Body of pancreas (tissue), 4 donors: Measurements from ENCODE around the gene ACTR1A. TPM values are rescaled to one million over a fixed set of nuclear protein-coding genes. Genes with fewer than 3 reads are reported as not detected.

Source experiments
- ATAC-seq: fragments of 150-250 bp; one replicate; pipeline ENCODE4 v1.9.1; 2016
- DNase-seq, 4 donors: peaks; one replicate each; pipeline ENCODE4 v3.0.0-alpha.2; 2019
- H3K27ac ChIP-seq, 4 donors: fragments of 200-600 bp; sonication (generic); 1 replicate in 3 of 4; 2 replicates in 1 of 4; pipeline versions ENCODE4 v1.5.1 to v1.6.1; 2016 to 2019; ENCODE audit warnings: mild to moderate bottlenecking in 1 of 4, mixed read lengths in 1 of 4, moderate library complexity in 1 of 4
- H3K27me3 ChIP-seq, 2 donors: fragments of 200-600 bp; sonication (generic); one replicate each; pipeline ENCODE4 v1.6.0; 2016; ENCODE audit warnings: mild to moderate bottlenecking in 1 of 2
- H3K36me3 ChIP-seq, 2 donors: fragments of 200-600 bp; sonication (generic); replicated peaks in 1 of 2; 2 replicates each; pipeline ENCODE4 v1.5.1; 2016; ENCODE audit warnings: low read depth in 2 of 2; ENCODE audit not compliant: insufficient read depth in 1 of 2
- H3K4me1 ChIP-seq: fragments of 200-600 bp; sonication (generic); one replicate; pipeline ENCODE4 v1.6.0; 2016
- H3K4me3 ChIP-seq, 2 donors: fragments of 200-600 bp; sonication (generic); 1 replicate in 1 of 2; 2 replicates in 1 of 2; pipeline ENCODE4 v1.5.1; 2016 to 2019
- H3K9me3 ChIP-seq, 3 donors: fragments of 200-600 bp; sonication (generic); 1 replicate in 2 of 3; 2 replicates in 1 of 3; pipeline ENCODE4 v1.5.1; 2016
- POLR2A ChIP-seq, 3 donors: fragments of 450-650 bp; IDR thresholded peaks; one replicate each; pipeline ENCODE4 v1.6.1; 2016; ENCODE audit warnings: antibody characterized with exemption in 3 of 3, mild to moderate bottlenecking in 2 of 3
- WGBS, 2 donors: methylation state at CpG; one replicate each; pipeline ENCODE4 v1.1.5; 2017; 5-methylcytosine and 5-hydroxymethylcytosine counted together
- intact Hi-C: fragments of 100-400 bp; cut with DNase I; formaldehyde crosslinking; loops from one replicate; pipeline ENCODE4 v1.15.1; 2023
- total RNA-seq, 2 donors: library from RNA; depleted of rRNA; stranded (reverse); fragments of >200 nt; gene quantifications; one replicate each; pipeline ENCODE4 v1.1.0, GENCODE V29; 2016
- TF ChIP-seq, protein P1 (sequence below), 7 experiments: fragments of 450-650 bp in 4 of 7; fragments of 200-600 bp in 3 of 7; sonication (generic) in 3 of 7; IDR thresholded peaks; one replicate each; pipeline ENCODE4 v1.5.1; 2016 to 2019; ENCODE audit warnings: antibody characterized with exemption in 7 of 7

ACTR1A gene
- total RNA-seq, 2 donors from 2014 or later, result 35.5 to 55.0 TPM

DNA sequence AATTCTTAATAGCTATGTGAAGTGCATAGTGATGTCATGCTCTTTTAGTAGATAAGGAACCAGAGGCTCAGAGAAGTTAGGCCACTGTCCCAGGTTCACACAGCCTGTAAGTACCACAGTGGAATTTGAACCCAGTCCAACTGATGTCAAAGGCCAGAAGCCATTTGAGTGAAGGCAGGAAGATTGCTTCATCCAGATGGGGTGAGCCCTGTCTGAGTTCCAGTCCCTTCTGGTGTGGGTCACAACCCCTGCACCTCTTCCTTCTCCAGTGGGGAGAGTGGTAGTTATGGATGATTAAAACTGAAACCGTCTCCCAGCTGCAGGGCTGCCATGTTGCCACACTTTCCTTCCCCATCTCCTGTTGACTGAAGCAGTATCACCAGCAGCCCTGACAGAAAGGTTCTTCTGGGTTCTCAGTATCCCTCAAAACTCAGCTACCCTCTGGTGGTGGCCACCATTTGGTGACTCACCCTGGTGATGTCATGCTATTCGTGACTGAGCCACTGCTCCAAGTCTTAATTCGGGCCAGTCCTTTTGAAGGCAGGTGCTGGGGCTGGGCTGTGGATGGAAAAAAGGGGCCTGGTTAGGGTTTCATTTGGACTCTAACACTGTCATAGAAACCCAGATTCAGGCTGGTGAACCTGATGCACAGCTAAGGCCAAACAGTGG lies 49.7 kb downstream of the ACTR1A start:
- H3K27me3 ChIP-seq, result no peaks in the 10 kb centered on the region
- ATAC-seq (no peak), DNase-seq (peak in 2 of 4 donors; percentile 43 to 70)
- peaks cover 0 to 4% (median 0%) of the 10 kb centered on the region in 3 donors for H3K9me3 ChIP-seq
- WGBS, 2 donors, result 50 to 51% methylated on average over 3 of the region's 3 CpGs
- no peaks in the 10 kb centered on the region for H3K36me3 ChIP-seq
- peak overlapping the region in 2 of 4 donors; percentile 15 to 67 for H3K27ac ChIP-seq
- intact Hi-C loops, result no loop called here
- H3K4me1 ChIP-seq, result peaks cover 27% of the 10 kb centered on the region
- H3K4me3 ChIP-seq, result no peak overlapping the region
- TF ChIP-seq, protein P1, sequence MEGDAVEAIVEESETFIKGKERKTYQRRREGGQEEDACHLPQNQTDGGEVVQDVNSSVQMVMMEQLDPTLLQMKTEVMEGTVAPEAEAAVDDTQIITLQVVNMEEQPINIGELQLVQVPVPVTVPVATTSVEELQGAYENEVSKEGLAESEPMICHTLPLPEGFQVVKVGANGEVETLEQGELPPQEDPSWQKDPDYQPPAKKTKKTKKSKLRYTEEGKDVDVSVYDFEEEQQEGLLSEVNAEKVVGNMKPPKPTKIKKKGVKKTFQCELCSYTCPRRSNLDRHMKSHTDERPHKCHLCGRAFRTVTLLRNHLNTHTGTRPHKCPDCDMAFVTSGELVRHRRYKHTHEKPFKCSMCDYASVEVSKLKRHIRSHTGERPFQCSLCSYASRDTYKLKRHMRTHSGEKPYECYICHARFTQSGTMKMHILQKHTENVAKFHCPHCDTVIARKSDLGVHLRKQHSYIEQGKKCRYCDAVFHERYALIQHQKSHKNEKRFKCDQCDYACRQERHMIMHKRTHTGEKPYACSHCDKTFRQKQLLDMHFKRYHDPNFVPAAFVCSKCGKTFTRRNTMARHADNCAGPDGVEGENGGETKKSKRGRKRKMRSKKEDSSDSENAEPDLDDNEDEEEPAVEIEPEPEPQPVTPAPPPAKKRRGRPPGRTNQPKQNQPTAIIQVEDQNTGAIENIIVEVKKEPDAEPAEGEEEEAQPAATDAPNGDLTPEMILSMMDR (IDR thresholded peaks at IDR 0.05), result peak in 1 of 7 experiments; percentile 2
- TF ChIP-seq POLR2A (IDR thresholded peaks at IDR 0.05), result no peak

DNA sequence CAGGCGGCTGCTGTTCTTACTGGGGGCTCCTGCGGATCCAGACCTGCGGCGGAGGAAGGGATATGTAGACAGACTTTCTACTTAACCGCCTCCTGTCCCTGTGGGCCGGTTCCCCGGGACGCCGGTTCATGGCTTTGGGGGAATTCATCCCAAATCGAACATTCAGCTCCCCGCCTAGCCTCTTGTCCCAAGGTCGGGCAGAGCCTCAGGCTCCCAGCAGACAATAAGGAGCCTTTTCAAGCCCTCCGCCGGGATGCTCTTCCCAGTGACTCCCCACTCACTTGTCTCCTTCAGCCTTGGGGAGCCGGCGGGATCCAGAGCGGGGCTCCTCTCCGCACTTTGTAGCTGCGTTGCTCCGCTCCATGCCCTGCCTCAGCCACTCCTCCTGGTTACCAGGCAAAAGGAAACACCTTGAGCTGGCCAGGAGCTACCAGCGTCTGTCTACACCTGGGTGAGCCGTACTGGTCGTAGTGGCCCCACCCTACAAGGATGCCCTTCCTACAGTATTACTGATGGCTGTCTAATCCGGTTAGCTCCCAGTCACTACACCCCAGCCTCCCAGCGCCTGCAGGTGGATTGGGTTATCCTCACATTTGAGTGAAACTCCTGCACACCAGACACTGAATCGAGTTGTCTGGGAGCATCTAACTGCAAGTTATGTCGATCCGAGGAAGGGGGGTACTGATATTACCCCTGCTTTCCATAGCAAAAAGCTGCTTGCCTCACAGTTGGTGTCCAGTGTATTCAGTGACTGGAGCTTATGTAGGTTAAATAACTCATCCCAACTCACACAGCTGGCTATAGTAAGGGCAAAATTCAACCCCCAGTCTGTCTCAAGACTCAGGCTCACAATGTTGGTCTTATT lies 51.2 kb downstream of the ACTR1A start, which contains the start of gene C10orf95:
Gene C10orf95 (minus strand): TSS at position 439 of the 865 bp plus-strand sequence. CDS start 450 bp downstream, outside the sequence.
- H3K27me3 ChIP-seq, result no peaks in the 10 kb centered on the region
- peak within 1 kb of the TSS; percentile 57 to 89 for H3K4me3 ChIP-seq
- peaks cover 0 to 4% (median 0%) of the 10 kb centered on the region in 3 donors for H3K9me3 ChIP-seq
- ATAC-seq (peak; percentile 7), DNase-seq (peak; percentile 34 to 52 (median 50))
- H3K27ac ChIP-seq, result peak within 1 kb of the TSS; percentile 71 to 92 (median 84)
- peak in 1 of 3 donors; percentile 23 for TF ChIP-seq POLR2A (IDR thresholded peaks at IDR 0.05)
- TF ChIP-seq, protein P1 (IDR thresholded peaks at IDR 0.05), result no peak
- intact Hi-C loops, result no loop called here
- H3K4me1 ChIP-seq, result peaks cover 27% of the 10 kb centered on the region
- whole genome bisulfite sequencing, 2 donors, result 12 to 22% methylated on average over 14 to 28 of the region's 28 CpGs
- no peaks in the 10 kb centered on the region for H3K36me3 ChIP-seq

DNA sequence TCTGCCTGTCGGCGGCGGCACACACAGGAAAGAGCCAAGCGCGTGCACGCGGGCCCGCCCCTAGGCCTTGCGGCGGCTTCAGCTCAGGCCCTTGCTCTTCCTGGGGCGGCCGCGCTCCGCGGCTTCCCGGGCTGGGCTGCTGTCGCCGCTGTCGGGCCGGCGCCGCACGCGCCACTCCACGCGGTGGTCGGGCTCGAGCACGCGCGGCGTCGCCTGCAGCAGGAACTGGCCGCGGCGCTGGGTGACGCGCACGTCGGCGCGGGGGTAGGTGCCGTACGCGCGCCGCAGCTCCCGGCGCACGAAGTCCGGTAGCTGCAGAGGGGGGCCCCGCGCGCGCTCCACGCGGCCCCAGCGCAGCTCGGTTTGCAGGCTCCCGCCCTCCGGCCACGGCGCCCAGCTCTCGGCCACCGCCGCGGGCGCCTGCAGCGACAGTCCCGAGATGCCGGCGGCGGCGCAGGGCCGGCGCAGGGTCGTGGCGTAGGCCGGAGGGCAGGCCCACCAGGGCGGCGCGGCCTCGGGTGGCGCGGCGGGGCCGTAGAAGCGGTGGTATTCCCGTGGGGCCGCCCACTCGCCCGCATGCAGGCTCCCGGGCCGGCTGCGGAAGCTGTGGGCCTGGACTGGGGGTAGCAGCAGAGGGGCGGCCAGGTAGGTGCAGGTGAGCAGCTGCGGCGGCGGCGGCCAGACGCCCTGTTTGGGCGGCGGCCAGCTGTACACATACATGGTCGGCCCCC lies 52.0 kb downstream of the ACTR1A start:
- intact Hi-C loops, result no loop called here
- 0% methylated on average over 3 to 88 of the region's 104 CpGs for WGBS, 2 donors
- H3K36me3 ChIP-seq, result no peaks in the 10 kb centered on the region

DNA sequence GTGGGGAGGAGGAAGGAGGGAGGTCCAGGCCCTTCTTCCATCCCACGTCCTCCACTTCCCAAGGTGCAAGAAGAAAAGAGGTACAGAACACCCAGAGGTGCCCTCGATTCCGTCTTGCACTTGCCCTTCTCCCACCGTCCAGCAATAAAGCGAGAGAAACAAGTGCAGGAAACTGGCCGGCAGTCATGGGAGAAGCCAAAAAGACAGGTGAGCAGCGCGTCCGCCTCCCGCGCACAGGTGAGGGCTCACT lies 52.5 kb downstream of the ACTR1A start:
- no peak for ATAC-seq

More for the DNA sequence above, 52.0 kb downstream of the ACTR1A start:
- H3K9me3 ChIP-seq, result peaks cover 0 to 4% (median 0%) of the 10 kb centered on the region in 3 donors
- peaks cover 27% of the 10 kb centered on the region for H3K4me1 ChIP-seq
- H3K27me3 ChIP-seq, result no peaks in the 10 kb centered on the region
- peak overlapping the region; percentile 71 to 92 (median 84) for H3K27ac ChIP-seq
- peak in 1 of 3 donors; percentile 64 for TF ChIP-seq POLR2A (IDR thresholded peaks at IDR 0.05)
- TF ChIP-seq, protein P1 (IDR thresholded peaks at IDR 0.05), result peak in 2 of 7 experiments; percentile 3 to 27
- ATAC-seq (peak; percentile 89), DNase-seq (peak; percentile 84 to 90 (median 88))
- peak overlapping the region; percentile 57 to 89 for H3K4me3 ChIP-seq

More for the DNA sequence above, 52.5 kb downstream of the ACTR1A start:
- Histone ChIP-seq H3K27me3 (no peaks in the 10 kb centered on the region), H3K36me3 (no peaks in the 10 kb centered on the region), H3K4me1 (peaks cover 27% of the 10 kb centered on the region), H3K4me3 (peak overlapping the region in 1 of 2 donors; percentile 41), H3K9me3 (peaks cover 0 to 4% (median 0%) of the 10 kb centered on the region in 3 donors), H3K27ac (peak overlapping the region; percentile 71 to 92 (median 84))
- WGBS, 2 donors, result 0% methylated on average over 10 to 11 of the region's 11 CpGs
- no peak for DNase-seq
- intact Hi-C loops, result no loop called here
- TF ChIP-seq, protein P1 (IDR thresholded peaks at IDR 0.05), result peak in 1 of 7 experiments; percentile 22
- TF ChIP-seq POLR2A (IDR thresholded peaks at IDR 0.05), result peak in 2 of 3 donors; percentile 74 to 79
